NCI-H128 (cell line): Measurements from ENCODE around the gene CLEC1A.

Experiments
- DNase-seq: peaks from one replicate; lab custom pipeline; 2025; ENCODE audit not compliant: unreplicated experiment; lab: John Stamatoyannopoulos, UW

Gene CLEC1A

GRCh38 chr12:10101648-10102220 is 2.9 kb upstream of the CLEC1A start:
- no peak for DNase-seq

DNA sequence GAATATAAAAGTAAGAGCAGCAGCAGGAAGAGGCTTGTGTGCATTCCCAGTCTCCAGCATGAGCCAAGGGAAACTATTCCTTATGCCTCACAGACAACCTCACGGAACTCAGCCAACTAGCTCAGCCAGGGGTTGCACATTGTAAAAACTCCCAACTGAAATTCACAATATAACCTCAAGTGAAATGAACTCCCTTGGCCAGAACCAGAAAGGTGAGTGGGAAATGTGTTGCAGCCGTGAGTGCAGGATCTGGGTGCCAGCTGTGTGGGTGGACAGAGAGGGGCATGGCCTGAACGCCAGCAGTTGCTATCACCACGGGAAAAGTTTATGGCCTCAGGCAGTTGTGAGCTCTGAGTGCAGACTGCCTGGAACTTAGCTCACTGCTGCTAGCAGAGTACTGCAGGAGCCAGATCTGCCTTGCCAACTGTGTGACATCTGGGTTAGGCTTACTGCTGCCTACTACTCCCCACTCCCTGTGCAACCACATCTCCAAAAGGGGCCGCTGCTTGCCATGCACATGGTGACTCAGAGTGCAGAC is 2.3 kb upstream of the CLEC1A start:
- no peak for DNase-seq

GRCh38 chr12:10097521-10097920 is 1.3 kb downstream of the CLEC1A start:
- DNase-seq, result no peak

DNA sequence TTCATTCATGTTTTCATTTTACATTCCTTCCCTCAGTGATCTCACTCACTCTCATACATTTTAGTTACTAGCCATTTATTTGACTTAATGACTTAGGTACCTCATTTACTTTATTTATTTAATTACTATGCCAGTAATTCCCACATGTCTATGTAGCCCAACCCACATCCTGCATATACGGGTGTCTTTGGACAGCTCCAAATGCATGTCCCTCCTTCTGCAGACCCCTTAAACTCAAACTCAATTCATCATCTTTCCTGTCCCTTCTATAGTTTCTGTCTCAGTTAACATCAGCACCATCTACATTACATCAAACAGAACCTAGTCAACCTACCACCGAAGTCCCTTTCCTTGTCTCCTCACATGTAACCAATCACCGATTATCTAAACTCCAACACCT is 2.8 kb downstream of the CLEC1A start:
- DNase-seq, result no peak

DNA sequence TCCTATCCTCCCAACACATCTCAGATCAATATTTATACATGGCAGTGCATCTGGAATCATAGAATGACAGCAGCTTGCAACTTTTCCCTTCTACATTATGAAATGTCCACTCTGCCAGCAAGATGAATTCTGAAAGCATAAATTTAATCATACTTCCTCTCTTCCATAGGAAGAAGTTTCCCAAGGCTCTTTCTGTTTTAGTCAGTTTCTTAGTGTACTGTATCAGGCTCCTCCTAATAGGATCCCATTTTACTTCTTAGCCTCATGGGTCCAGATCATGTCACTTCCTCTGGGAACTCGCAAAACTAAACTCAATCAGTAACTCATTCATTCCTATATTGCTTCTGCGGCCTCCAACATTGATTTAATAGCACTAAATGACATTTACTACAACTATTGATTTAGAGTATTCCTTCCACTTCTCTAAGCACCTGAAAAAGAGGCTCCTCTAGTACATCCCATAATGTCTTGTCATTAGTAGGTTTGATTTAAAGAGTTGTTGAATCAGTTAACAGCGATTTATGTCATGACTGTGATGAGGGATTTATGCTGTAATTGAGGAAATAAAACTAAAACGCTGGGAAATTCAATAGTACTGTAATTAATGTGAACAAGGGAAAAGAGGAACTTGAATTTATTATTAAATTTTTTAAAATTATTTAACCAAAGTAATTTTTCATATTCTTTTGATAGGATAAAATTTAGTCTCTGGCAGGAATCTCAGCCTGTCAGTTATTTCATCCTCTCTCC is 4.0 kb downstream of the CLEC1A start:
- DNase-seq, result no peak

DNA sequence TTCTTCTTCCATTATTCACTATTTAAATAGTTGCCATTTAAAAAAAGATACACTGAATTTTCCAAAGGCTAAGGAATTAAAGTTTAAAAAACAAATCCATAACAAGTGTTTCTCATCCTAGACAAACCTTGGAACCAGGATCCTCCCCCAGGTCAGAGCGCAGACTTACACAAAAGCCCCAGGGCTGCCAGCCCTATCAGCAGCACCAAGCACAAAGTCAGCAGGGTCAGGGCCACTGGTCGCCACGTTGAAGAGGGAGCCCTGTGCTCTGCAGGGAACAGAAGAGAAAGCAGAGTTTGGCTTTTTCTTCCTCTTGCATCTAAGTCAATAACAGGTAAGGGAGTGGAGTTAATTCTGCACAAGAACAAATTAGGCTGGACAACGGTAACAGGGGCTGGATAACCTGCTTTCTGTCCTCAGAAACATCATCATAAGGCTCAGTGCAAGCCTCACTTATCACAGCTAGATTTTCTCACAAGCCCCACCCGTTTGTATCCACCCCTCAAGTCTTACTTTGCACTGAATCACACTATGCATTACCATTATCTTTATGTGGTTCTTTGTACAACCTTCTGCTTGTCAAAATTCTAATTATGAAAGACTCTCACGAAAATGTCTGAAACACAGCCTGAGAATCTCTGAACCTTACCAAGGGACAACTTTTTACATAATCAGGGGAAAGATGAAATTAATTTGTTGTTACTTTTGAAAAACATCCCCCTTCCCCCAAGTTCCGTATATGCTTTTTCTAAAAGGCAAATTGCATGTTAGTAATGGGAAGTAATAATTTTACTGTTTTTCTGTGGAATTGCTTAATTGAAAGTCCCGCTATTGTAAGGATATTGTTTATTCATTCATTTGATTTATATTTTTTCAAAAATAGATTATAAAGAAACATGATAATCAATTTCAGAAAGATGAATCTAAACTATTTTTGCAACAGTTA is 9.6 kb downstream of the CLEC1A start:
- no peak for DNase-seq

DNA sequence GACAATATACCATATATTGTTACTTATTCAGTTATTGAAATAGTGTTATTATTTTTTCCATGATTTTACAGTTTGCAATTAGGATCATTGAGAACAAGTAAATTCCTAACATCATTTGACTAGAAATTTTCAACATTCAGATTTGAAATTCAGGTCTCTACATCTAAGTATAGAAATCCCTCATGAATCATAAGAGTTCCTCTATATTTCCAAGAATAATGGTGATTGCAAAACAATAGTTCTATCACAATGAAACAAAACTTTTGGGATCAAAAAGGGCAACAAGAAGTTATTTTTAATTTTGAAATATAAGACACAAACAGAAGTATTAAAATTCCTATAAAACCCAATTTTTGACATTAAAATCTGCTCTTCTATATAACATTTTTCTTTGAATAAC is 10.8 kb downstream of the CLEC1A start:
- DNase-seq, result no peak

DNA sequence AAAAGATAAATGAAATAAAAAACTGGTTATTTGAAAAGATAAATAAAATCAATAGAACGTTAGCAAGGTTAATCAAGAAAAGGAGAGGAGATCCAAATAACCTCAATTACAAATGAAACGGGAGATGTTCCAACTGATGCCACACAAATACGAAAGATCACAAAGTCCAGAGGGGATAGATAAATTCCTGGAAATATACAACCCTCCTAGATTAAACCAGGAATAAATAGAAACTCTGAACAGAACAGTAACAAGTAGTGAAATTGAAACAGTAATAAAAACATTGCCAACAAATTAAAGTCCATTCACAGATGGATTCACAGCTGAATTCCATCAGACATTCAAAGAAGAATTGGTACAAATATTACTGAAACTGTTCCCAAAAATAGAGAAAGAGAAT is 12.4 kb downstream of the CLEC1A start:
- no peak for DNase-seq

DNA sequence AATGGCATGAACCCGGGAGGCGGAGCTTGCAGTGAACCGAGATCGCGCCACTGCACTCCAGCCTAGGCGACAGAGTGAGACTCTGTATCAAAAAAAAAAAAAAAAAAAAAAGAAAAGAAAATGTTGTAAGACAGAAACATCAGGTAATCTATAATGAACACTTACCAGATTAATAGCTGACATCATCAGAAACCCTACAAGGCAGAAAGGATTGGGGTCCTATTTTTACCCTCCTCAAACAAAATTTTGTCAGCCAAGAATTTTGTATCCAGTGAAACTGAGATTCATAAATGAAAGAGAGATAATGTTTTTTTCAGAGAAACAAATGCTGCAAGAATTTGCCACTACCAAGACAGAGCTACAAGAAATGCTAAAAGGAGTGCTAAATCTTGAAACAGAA is 14.1 kb downstream of the CLEC1A start:
- no peak for DNase-seq

DNA sequence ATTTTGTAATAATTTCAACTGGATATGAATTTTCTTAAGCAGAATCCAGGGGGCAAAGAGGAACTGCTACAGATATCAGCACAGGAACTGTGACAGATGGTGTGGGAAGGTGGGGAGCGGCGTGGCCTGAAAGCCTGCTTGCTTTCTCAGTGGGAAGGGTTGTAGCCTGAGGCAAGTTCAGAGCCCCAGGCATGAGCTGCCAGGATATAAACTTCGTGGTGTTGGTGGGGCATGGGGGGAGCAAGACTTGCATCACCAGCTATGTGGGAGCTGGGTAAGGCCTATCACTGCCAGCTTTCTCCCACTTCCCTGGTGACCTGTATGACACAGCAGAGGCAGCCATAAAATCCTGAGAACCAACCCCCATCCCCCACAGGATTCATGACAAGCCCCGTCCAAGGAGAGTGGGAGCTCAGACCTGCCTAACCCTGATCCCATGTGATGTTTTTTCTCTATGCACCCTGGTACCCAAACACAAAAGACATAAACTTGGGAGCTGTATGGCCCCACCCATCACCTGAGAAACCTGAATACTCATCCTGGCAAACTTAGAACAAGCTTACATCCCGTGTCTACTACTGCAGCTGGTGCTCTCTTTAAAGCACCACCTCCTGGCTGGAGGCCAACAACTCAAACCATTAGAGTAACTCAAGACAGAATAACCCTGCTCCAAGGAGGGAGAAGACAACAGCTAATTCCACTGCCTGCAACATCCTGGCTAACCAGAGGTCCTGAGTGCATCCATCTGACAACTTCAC is 16.5 kb downstream of the CLEC1A start:
- DNase-seq, result no peak

DNA sequence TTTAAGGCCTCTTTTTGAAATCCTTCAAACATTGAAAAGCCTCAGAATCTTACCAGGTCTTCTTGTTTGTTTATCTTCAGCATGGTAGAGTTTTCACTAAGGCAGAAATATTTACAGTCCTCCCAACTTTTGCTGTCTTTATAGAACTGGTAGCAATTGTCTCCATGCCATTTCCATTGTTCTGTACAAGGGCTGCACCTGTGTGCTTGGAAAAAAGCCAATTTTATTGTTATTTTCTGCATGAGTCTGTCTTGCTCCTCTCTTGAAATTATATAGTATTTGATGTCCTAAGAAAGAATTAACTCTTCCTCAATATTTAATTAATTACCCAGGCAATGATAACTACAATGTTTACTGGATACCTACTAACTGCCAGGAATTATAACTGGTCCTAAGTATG is 23.3 kb downstream of the CLEC1A start:
- no peak for DNase-seq

GRCh38 chr12:10073261-10073660 is 25.5 kb downstream of the CLEC1A start:
- DNase-seq, result no peak

- DNase-seq, result no peak
Measured at GRCh38 chr12:10072131-10072530, 26.7 kb downstream of the CLEC1A start.

GRCh38 chr12:10070380-10070779 is 28.4 kb downstream of the CLEC1A start:
- DNase-seq, result no peak

- DNase-seq, result no peak
Measured at GRCh38 chr12:10069976-10070375, 28.8 kb downstream of the CLEC1A start.

- no peak for DNase-seq
Measured at GRCh38 chr12:10069099-10069498, 29.7 kb downstream of the CLEC1A start.

GRCh38 chr12:10068644-10069043 is 30.1 kb downstream of the CLEC1A start:
- DNase-seq, result no peak

DNA sequence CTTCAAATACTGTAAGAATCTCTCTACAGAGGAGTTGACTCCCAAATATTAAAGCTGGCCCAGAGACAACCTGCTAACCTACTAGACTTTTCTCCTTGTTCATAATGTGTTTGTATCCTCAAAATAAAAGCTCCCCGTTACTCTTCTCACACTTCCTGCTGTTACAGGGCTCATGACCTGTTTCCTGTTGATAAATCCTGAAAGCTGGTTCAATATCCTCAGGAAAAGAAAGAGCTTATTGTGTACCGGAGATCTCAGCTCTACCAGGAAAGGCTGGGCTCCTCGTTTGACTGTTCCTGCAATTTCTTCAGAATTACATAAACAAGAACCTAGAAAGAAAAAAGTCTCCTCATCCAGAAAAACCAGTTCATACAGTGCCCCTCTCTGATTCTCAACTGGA is 30.8 kb downstream of the CLEC1A start:
- DNase-seq, result no peak

DNA sequence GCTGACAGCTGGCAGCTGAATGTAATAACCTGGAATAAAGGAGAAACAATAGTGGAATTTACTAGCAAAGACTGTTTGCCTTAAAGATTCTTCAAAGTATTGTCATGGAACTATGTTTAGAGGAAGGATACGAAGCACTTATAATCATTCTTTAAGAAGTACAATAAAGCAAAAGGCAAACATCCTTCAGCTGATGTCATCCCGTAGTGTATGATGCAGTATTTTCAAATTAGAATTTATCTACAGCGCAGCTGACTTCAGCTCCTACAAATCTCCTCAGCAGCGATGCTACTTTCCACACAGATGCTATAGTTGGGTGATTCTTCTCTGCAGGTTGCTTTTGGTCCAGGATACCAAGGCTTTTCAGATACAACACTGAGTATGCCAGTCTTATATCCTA is 31.5 kb downstream of the CLEC1A start:
- no peak for DNase-seq

DNA sequence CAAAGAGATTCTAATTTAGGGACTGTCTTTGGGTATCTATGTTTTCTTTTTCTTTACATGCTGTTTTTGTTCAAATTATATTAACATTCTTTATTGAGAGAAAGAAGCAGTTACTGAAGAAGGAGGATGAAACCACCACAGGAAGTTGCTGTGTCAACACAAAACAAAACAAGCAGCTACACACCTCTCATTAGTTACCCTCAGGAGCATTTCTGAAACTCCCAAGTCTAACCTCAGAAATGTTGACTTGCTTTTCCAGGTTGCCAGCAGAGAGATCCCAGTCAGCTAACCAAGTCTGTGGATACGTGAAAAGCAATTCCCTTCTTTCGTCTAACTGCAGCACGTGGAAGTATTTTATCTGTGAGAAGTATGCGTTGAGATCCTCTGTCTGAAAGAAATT is 33.5 kb downstream of the CLEC1A start:
- DNase-seq, result no peak

GRCh38 chr12:10058387-10058786 is 40.4 kb downstream of the CLEC1A start:
- no peak for DNase-seq
